Activated CD8-positive, alpha-beta memory T cell treated with anti-CD3 and anti-CD28 coated beads for 36 hours (primary cell): ENCODE measurements around the gene NRXN3. TPM values are rescaled to one million over a fixed set of nuclear protein-coding genes. Genes with fewer than 3 reads are reported as not detected.

Experiments
- CTCF ChIA-PET: fragments of 350-600 bp; sonication (Branson Sonifier 250); formaldehyde crosslinking; loops from one replicate; lab custom pipeline; 2021; ENCODE audit warnings: antibody characterized with exemption; lab: Charles Lee
- POLR2A ChIA-PET: fragments of 350-600 bp; sonication (Branson Sonifier 250); formaldehyde crosslinking; loops from one replicate; lab custom pipeline; 2021; ENCODE audit warnings: antibody characterized with exemption; lab: Charles Lee
- total RNA-seq, 2 experiments: library from RNA; stranded (reverse); gene quantifications; one replicate each; pipeline ENCODE4 v1.2.3, GENCODE V29; 2021

NRXN3 gene
- total RNA-seq, 2 experiments from 2014 or later = not detected

DNA sequence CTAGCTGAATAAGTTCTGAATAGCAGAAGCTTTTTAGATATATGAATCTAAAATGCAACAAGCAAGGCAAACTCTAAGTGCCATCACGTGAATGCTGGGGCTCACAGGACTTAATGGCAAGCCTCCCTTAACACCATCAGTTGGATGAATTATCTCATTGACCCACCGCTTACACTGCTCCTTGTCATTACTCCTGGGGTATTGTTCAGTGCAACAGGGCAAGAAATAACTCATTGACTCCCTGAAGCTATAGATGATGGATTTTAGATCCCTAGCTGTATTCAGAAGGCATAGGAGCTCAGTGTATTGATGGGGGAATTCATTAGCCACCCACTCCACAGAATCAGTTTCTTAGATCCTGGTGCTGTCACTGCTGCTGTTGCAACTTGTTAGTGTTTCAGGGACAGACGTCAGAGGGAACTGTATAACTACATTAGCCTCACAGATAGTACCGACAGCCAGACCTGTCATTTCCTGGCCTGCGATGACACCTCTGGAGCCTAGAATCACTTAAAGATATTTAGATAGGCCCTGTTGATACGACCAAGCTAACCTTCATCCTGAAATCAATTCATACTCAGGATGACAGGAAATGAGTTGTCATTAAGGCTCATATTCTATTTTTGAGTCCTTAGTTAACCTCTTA is 1305.8 kb downstream of the NRXN3 start:
- POLR2A ChIA-PET = no interaction called here

DNA sequence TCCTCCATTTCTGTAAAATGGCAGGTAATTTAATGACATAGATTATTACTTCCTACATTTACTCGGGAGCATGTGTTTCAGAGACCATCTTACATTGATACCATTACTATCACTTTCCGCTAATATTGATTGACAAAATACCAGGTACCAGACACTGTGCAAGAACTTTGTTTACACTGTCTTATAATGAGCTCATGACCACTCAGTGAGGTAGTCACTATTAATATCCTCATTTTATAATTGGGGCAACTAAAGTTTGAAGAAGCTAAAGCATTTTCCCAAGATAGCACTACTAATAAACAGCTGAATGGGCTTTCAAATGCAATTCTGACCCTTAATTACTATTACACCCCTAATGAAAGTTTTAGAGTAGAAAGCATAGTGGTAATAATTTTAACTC is 1306.4 kb downstream of the NRXN3 start:
- CTCF ChIA-PET = no interaction called here
- POLR2A ChIA-PET = no interaction called here

More for the DNA sequence above, 1305.8 kb downstream of the NRXN3 start:
- CTCF ChIA-PET = no interaction called here

DNA sequence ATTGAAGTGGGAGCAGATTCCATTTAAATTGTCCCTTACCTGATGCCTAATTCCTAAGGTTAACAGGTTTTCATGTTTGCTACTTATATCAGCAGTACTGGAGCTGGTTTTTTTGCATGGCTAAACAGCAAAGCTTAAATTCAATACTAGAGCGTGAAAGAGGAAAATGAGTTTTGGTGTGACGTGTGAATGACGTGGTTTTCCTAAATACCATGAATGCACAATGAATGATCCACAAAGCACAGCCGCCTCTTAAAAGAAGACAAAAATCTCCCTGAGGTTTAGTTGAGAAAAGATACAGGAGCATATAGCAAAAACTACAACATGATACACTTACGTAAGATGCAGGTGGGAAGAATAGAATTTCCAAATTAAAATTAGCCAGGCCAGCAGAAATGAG is 1310.0 kb downstream of the NRXN3 start:
- CTCF ChIA-PET = no interaction called here
- POLR2A ChIA-PET = no interaction called here

DNA sequence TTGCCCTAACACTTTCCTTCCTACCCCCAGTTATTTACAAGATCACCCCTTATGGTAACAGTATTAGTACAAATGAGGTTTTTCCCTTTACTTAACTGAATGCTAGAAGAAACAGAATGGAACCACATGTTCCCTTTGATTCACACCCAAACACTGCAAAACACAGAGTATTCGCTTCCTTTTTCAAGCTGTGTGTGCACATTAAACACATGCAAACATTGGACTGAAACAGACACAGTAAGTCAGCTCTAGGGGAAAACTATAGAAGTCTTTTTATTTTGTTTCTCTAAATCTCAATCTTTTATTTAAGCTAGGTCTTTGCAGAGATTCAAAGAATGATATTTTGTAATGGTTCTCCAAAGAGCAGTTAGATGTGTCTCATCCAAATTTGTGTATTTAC is 1312.7 kb downstream of the NRXN3 start:
- POLR2A ChIA-PET = no interaction called here

DNA sequence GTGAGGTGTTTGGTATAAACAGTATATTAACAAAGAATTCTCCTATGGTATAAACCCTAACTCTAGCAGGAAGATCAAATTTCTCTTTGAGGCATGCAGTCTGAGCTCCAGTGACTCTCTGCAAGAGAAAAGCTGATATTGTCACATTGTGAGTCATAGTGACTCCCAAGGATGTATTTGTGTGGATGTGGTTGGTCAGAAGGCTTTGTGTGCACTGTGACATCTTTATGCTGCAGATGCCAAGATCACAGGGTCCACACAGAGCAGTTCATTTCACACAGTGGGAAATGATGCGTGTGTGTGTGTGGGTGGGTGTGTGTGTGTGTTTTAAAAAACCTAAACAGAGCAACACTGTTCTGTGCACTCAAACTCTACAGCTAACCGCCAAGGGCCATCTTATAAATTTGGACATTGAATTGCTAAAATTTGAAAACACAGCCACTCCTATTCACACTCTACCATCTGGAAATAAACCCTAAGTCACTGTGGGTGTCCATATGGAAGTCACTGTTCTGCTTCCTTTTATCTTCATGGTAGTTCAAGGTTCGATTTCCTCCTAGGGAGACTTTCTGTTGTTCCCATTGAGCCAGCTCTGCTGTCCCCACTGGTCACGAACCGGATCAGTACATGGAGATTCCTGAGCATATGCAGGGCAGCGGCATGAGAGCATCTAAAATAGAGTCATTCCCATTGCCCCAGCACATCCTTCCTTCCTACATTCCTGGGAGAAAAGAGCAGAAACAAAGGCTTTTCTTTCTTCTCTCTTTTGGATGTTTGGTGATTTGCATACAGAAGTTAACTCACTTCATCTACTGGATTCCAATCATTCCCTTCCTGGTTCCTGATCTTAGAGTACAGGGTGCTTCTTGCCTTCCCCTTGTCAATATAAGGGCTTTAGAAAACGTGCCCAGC is 1313.6 kb downstream of the NRXN3 start:
- ChIA-PET CTCF (no interaction called here), POLR2A (no interaction called here)

More for the DNA sequence above, 1312.7 kb downstream of the NRXN3 start:
- CTCF ChIA-PET = no interaction called here

DNA sequence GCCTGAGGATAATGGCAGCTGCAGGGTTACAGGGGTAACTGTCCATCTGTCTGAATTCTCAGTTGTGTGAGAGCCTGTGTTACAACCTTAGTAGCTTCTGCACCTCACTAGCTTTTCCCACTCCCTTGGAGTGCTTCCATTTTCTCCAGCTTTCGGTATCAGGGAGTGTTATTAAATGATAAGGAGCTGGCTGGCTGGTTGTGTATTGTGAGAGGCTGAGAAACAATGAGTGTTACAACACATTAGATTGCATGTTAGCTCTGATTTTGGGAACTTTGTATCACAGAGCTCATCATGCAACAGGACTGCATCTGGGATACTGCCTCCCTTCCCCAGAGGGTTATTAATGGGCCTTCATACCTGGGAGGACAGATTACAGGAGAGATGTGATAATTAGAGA is 1317.5 kb downstream of the NRXN3 start:
- CTCF ChIA-PET = no interaction called here

DNA sequence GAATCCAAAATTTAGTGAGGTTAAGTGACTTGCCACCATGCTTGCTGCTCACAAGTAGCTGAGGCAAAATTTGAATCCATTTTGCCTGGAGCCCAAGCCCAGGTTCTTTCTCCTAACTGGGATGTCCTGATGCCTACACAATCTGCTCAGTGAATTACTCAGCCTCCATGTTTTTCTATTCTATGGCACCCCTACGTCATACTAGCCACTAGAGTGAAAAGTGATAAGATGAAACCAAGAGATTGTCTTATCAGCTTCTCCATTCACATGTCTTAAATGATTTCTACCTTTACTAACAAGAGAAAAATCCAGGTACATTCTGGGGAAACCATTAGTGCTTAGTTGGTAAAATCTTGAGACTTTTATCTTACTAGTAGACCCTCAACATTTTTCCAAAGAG is 1321.0 kb downstream of the NRXN3 start:
- CTCF ChIA-PET = no interaction called here
- POLR2A ChIA-PET = no interaction called here

More for the DNA sequence above, 1317.5 kb downstream of the NRXN3 start:
- POLR2A ChIA-PET = no interaction called here

DNA sequence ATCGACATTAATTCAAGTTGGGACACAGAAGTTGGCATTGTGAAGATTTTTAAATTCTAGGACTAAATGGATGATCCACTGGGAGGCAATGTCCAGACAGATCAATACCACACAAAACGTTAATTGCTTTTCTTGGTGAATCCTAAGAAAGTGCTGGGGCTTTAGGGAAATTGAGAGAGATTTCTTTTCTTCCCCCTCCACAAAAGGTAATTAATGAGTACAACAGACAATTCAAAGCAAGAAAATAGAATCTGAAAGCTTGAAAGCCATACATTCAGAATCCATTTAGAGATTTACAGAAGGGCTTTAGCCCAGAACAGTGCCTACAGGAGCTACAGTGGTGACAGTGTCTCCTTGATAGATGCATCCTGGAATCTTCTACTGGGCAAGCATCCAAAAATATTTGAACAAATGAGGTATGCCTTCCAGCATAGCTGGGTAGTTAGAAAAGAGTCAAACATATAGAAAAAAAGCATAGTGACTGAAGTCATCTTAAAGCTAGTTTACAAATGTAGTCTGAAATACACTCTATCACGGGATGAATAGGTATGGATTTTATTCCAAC is 1323.0 kb downstream of the NRXN3 start:
- POLR2A ChIA-PET = no interaction called here
- CTCF ChIA-PET = no interaction called here

DNA sequence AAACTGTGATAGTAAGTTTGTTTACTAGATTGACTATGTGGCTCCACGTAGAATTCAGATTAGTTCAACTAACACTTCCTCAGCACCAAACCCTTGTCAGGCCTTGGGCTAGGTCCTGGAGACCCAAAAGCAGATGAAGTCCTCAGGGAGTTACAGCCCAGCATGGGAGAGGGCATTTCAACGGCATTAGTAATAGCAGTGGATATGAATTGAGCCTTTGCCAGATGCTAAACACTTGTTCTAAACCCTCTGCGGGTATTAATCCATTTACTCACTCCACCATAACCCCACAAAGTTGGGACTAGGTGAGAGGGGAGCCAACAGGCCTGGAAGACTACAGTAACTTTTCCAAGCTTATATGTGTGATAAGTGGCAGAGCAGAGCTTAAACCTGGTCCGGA is 1326.5 kb downstream of the NRXN3 start:
- CTCF ChIA-PET = no interaction called here
- POLR2A ChIA-PET = no interaction called here

DNA sequence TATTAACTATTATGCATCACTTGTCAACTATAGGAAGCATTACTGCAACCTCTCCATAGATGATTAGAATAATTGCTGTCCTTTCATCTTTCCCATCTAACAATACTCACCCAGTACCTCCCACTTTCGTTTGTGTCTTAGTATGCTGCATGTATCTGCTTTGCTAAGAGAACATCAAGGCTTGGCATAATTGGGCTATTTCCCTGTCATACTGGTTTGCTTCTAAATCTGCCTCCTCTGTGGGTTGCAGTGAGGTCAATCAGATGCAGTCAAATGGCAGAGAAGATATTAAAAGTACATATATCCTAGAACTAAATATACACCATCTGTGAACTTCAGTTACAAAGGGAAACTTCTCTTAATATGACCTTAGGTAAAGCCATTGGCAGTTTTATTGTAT is 1330.3 kb downstream of the NRXN3 start:
- ChIA-PET CTCF (no interaction called here), POLR2A (no interaction called here)

DNA sequence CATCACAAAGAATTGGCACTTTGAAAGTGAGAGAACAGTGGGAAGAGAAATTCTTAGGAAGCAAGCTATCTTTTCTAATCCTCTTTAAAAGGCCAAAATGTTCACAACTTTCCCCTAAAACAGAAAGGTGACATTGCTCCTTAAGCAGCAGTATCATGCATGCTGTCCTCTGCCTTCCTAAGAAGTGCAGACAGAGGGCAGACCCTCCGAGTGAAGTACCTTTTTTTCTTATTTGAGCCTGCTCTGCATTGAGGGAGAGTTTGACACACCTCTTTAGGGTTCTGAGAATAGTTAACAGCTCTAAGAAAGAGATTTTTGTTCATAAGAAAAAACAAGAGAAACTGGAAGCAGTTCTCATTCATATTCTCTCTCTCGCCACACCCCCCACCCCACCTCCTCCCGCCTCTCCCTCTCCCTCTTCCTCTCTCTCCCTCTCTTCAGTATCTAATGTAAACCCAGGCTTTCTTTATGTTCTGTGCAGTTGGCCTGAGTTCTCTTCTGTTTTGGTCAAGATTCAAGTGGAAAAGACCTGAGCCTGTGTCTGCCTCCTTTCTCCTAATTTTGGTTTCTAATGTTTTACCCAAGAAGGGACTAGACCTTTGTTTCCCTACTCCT is 1332.1 kb downstream of the NRXN3 start:
- POLR2A ChIA-PET = no interaction called here
- CTCF ChIA-PET = no interaction called here

DNA sequence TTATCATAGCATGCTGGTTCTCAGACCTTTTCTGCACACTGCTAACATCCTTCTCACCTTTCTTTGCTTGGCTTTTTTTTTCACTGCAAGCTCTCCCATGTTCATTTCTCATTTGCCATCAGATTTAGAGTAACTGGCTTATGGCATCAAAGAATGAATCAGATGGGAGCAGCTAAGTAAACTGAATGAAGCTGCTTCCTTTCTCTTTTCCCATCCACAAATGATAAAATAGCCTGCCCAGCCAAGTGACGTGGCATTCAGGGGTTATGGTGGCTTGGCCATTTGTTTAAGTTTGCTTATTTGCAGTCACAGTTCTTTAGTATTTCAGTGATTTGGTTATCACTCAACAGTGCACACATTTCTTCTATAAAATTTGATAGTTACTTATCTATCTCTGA is 1332.6 kb downstream of the NRXN3 start:
- POLR2A ChIA-PET = no interaction called here
- CTCF ChIA-PET = no interaction called here

DNA sequence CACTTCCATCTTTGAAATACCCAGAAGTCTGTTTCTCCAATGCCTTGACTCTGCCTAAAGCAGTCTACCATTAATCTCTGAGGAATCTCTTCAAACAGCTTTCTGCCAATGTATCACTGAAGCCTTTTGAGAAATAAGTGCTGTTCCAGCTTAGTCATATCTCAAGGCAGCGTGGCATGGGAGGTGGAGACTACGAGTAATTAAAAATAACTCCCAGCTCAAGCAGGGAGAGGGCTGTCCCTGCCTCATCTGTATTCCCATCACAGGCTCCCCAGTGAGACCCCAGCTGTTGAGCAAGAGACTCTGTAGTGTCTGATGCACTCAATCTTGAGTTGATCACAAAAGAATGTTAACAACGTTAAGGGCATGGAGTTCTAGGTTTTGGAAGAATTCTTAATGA is 1340.5 kb downstream of the NRXN3 start:
- CTCF ChIA-PET = no interaction called here
- POLR2A ChIA-PET = no interaction called here

DNA sequence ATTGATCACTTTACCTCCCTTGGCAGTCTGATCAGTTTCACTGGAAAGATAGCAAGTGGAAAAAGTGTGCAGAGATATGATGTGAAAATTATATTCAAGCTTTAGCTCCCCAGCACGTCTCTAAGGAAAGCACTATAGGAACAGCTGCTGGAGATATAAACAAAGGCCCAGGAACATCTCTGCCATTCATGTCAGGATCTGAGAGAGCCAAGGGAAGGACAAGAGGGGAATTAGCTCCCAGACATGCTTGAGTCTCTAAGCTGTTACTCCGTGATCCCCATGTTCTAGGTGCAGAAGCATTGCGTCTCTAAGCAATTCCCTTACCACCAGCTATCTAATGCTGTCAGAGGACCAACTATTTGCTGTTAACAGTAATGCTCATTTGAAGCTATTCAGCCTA is 1341.0 kb downstream of the NRXN3 start:
- CTCF ChIA-PET = no interaction called here

DNA sequence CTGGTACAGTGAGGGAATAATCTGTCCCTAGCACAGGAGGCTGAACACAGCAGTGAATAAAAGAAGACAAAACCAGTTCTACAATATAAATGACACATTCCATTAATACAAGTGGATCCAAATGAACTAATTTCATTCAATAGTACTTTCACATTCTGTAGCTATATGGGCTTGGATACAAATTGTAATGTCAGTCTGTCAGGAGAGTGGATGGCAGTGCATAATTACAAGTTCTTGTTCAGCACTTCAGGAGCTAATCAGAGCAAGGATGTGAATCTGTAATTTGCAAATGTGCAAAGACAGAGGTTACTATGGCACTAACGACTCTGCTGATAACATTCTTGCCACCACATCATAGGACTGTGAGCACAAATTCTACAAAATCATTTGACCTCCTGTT is 1343.3 kb downstream of the NRXN3 start:
- ChIA-PET CTCF (no interaction called here), POLR2A (no interaction called here)

More for the DNA sequence above, 1341.0 kb downstream of the NRXN3 start:
- POLR2A ChIA-PET = no interaction called here

DNA sequence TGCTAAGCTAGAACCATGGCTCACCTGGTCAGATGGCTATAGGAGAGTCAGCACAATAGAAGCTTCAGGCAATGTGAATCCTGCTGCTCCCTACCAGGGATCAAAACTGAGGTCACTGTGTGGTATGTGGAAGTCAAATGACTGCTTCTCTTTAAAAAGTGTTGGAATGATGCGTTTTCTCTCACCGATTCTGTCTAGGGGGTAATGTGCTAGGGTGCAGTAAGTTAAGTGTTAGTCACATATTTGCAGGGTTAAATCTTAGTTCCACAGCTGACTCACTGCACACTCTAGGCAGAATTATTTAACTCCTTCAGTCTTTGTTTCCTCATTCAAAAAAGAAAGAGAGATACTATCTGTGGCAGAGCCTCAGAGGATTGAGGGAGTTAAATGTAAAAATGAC is 1344.5 kb downstream of the NRXN3 start:
- ChIA-PET CTCF (no interaction called here), POLR2A (no interaction called here)

DNA sequence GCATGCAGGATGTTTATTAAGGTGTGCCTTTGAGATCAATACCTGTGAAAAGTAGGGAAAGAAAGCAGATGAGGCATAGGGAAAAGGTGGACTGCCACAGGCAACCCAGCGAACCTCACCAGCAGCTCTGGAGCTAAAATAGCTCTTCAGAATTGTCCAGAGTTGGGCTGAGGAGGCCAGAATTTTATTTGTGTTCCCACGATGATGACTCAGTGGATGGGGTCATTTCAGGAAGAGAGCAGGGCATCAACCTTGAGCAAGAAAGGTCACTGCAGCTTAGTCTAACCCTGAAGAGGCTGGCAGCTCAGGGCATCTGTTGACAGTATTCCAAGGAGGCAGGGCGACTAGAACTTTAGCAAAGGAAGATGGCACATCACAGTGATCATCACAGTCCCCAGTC is 1345.0 kb downstream of the NRXN3 start:
- ChIA-PET CTCF (no interaction called here), POLR2A (no interaction called here)

DNA sequence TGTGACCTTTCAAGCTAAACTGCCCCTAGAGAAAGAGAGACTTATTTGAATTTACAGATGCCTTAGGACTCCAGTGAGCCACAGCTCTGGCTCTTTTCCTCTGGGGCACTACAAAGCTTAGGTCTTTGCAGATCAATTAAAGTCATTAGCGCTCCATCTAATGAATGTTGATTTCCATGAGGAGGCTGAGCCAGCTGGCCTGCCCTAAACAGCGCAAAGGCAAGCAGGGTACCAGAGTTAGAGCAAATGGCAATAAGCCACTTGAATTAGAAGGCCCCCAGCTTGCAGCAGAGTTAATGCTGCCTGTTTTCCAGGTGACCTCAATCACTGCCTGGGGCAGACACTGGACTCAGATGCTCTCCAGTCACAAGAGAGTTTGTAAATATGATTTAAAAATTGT is 1345.8 kb downstream of the NRXN3 start:
- CTCF ChIA-PET = no interaction called here
- POLR2A ChIA-PET = no interaction called here

DNA sequence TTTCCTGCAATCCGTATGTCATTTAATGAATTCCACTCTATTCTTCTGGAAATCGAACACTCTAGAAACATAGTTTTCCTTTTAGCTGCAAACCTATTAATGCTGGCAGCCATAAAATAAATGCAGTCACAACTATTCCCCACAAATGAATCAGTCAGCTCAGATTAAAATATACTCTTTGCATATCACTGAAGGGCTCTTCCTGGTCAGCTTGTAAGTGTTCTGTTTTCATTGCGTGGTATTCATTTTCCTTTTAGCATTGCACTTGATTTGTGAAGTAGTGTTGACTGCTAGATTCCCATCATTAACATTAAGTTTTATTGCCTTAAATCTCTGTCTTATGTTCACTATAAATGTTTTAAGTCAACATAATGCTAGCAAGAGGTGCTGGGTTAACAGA is 1355.2 kb downstream of the NRXN3 start:
- CTCF ChIA-PET = no interaction called here
- POLR2A ChIA-PET = no interaction called here

DNA sequence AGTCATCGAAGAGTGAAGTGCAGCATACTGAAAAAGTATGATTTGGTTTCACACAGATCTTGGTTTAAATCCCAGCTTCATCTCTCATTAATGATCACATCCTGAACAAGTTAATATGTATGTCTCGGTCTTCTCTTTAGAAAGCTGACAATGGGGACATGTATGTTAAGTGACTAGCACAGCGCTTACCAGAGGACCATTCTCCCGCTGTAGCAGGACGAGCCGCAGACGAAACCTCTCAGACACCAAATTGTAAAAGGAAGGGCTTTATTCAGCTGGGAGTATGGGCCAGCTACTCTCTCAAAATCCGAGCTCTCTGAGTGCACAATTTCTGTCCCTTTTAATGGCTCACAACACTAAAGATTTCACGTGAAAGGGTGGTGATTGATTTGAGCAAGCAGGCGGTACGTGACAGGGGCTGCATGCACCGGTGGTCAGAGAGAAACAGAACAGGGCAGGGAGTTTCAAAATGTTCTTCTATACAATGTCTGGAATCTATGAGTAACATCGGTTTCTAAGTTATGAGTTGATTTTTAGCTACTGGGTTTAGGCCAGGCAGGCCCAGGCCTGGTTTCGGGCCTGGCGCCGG is 1358.7 kb downstream of the NRXN3 start:
- POLR2A ChIA-PET = no interaction called here

More for the DNA sequence above, 1358.7 kb downstream of the NRXN3 start:
- CTCF ChIA-PET = no interaction called here
